ENCODE results near the gene GPI.

- TF ChIP-seq CTCF (IDR thresholded peaks at IDR 0.05): no peak
- TF ChIP-seq EP300 (IDR thresholded peaks at IDR 0.05): no peak
- TF ChIP-seq POLR2A (IDR thresholded peaks at IDR 0.05): no peak
- TF ChIP-seq POLR2AphosphoS5 (IDR thresholded peaks at IDR 0.05): no peak
Observed at GRCh38 chr19:34325981-34326787, 38.8 kb upstream of the GPI start.
